Astrocyte of the spinal cord (primary cell): ENCODE measurements around the gene MS4A10.

Experiments used
- DNase-seq: peaks from one replicate; pipeline ENCODE4 v3.0.0; 2011; ENCODE audit warnings: low read depth, low spot score
- H3K4me3 ChIP-seq: 2 replicates; pipeline ENCODE4 v1.5.1; 2011; ENCODE audit warnings: low read depth, mild to moderate bottlenecking, low read length, moderate library complexity
- CTCF ChIP-seq: IDR thresholded peaks from 2 replicates; pipeline ENCODE4 v1.5.1; 2012; ENCODE audit warnings: low read depth, mild to moderate bottlenecking, low read length, inconsistent platforms
- in situ Hi-C: cut with HindIII; loops from 2 replicates; pipeline ENCODE4 v1.10.0; 2017; ENCODE audit warnings: low sequenced_read_pairs

Gene MS4A10

GRCh38 chr11:60849641-60850520 lies 64.7 kb downstream of the MS4A10 start:
- no peak overlapping the region for H3K4me3 ChIP-seq
- in situ Hi-C loops, result no loop called here
- no peak for DNase-seq
- TF ChIP-seq CTCF, result no peak
